ENCODE data around the gene FBXW8. TPM values are rescaled to one million over a fixed set of nuclear protein-coding genes. Genes with fewer than 3 reads are reported as not detected.

FBXW8 gene
- total RNA-seq, 2 experiments from 2014 or later = 6.6 to 7.3 TPM

- peaks cover 11% of the 10 kb centered on the region for H3K4me1 Mint-ChIP-seq (ENCODE audit: low read depth)
- TF ChIP-seq CTCF (IDR thresholded peaks at IDR 0.05) = no peak
- CTCF ChIA-PET = no interaction called here
- Histone ChIP-seq H3K4me1 (ENCODE audit: insufficient read depth, low read length) (peaks cover 5% of the 10 kb centered on the region), H3K36me3 (ENCODE audit: insufficient read depth, low read length) (peaks cover 15% of the 10 kb centered on the region), H3K27ac (ENCODE audit: low read depth in 1 of 2, low read length in 2 of 2) (no peak overlapping the region), H3K9me3 (ENCODE audit: control insufficient read depth in 1 of 2, insufficient read depth in 1 of 2, low read length in 2 of 2) (no peaks in the 10 kb centered on the region), H3K4me3 (ENCODE audit: low read length) (no peak overlapping the region), H3K27me3 (ENCODE audit: control insufficient read depth in 1 of 2, insufficient read depth in 2 of 2, low read length in 2 of 2) (no peaks in the 10 kb centered on the region)
- no peak for DNase-seq
- no peaks in the 10 kb centered on the region for H3K27me3 Mint-ChIP-seq
- H3K4me3 Mint-ChIP-seq = no peak overlapping the region
- intact Hi-C loops (cut with DNase I, micrococcal nuclease) = no loop called here
- H3K9me3 Mint-ChIP-seq = no peaks in the 10 kb centered on the region
- POLR2A ChIA-PET = no interaction called here
- no peak overlapping the region for H3K27ac Mint-ChIP-seq
- peaks cover 42% of the 10 kb centered on the region for H3K36me3 Mint-ChIP-seq (ENCODE audit: low read depth)
- no peak for ATAC-seq (ENCODE audit: poor library complexity)
Measured at GRCh38 chr12:116962197-116962596, 51.4 kb downstream of the FBXW8 start.

DNA sequence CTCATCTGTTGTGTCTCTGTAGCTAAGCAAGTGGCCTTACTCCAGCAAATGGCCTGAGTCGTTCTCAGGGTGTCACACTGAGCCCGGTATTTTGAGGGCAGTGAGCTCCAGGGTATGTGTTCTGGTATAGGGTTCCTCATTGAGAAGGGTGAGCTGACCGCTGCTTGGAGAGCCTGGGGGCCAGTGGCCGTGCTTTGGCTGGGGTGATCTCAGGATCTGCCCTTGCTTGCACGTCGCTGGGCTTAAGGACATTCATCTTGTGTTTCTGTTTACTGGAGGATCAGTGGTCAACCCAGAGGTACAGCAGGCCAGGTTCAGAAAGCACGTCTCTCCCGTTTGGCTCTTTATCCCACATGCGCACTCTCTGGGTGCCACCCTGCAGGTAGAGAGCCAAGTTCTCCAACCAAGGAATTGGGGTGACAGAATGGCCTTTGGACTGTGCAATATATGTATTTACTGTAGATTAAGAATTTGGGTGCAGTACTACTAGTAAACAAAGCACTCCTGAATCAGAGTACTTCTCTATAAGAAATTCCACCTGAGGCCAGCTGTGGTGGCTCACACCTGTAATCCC, 52.1 kb downstream of the FBXW8 start:
- Histone ChIP-seq H3K4me1 (ENCODE audit: insufficient read depth, low read length) (peaks cover 5% of the 10 kb centered on the region), H3K9me3 (ENCODE audit: control insufficient read depth in 1 of 2, insufficient read depth in 1 of 2, low read length in 2 of 2) (no peaks in the 10 kb centered on the region), H3K27me3 (ENCODE audit: control insufficient read depth in 1 of 2, insufficient read depth in 2 of 2, low read length in 2 of 2) (no peaks in the 10 kb centered on the region), H3K36me3 (ENCODE audit: insufficient read depth, low read length) (peaks cover 18% of the 10 kb centered on the region), H3K4me3 (ENCODE audit: low read length) (no peak overlapping the region), H3K27ac (ENCODE audit: low read depth in 1 of 2, low read length in 2 of 2) (no peak overlapping the region)
- Mint-ChIP-seq H3K4me3 (no peak overlapping the region), H3K27me3 (no peaks in the 10 kb centered on the region), H3K4me1 (ENCODE audit: low read depth) (peaks cover 11% of the 10 kb centered on the region), H3K27ac (no peak overlapping the region), H3K36me3 (ENCODE audit: low read depth) (peaks cover 45% of the 10 kb centered on the region), H3K9me3 (no peaks in the 10 kb centered on the region)
- TF ChIP-seq CTCF (IDR thresholded peaks at IDR 0.05) = no peak
- ChIA-PET POLR2A (no interaction called here), CTCF (no interaction called here)
- no peak for ATAC-seq (ENCODE audit: poor library complexity)
- intact Hi-C loops (cut with DNase I, micrococcal nuclease) = no loop called here
- no peak for DNase-seq

DNA sequence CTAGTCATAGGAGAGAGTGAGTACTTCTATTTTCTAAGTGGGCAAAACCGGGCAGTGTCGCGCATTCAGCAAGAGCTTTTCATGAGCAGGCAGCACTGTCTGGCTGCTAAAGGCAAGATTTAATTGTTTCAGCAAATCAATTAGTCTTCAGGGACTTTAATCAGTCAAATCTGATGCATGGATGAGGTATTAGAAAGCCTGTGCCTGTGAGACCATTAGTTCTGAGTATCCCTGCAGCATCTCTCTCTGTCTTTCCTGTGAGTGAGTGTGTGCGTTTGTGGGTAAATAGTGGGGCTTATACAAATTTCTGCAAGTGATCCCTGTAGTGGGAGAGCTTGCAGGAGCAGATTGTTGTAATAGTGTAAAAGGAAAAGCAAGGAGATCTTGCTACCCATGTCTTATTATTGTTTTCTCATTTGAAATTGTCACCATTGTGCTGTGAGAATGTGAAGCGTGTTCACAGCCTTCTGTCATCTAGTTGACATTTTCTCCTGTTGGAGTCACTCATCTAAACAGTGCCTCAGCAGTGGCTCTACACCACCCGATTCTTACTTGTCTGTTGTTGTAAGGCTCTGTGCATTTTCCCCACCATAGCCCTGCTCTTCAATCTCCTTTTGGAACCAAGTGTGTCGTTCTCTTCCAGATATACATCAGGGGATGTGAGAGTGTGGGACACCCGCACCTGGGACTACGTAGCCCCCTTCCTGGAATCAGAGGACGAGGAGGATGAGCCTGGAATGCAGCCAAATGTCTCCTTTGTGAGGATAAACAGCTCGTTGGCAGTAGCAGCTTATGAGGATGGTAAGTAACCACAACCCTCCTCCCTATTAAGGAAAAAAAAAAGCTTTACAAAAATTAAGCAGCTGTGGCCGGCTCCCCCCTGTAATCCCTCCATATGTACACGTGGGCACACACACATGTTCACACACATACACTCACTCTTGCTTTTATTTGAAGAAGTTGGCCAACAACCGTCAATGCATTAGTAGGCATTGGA, 53.6 kb downstream of the FBXW8 start:
- peaks cover 11% of the 10 kb centered on the region for H3K4me1 Mint-ChIP-seq (ENCODE audit: low read depth)
- H3K36me3 Mint-ChIP-seq (ENCODE audit: low read depth) = peaks cover 57% of the 10 kb centered on the region
- ATAC-seq (ENCODE audit: poor library complexity) (no peak), DNase-seq (no peak)
- Histone ChIP-seq H3K36me3 (ENCODE audit: insufficient read depth, low read length) (peaks cover 21% of the 10 kb centered on the region), H3K4me3 (ENCODE audit: low read length) (no peak overlapping the region), H3K9me3 (ENCODE audit: control insufficient read depth in 1 of 2, insufficient read depth in 1 of 2, low read length in 2 of 2) (no peaks in the 10 kb centered on the region), H3K4me1 (ENCODE audit: insufficient read depth, low read length) (peaks cover 5% of the 10 kb centered on the region), H3K27me3 (ENCODE audit: control insufficient read depth in 1 of 2, insufficient read depth in 2 of 2, low read length in 2 of 2) (no peaks in the 10 kb centered on the region), H3K27ac (ENCODE audit: low read depth in 1 of 2, low read length in 2 of 2) (no peak overlapping the region)
- CTCF ChIA-PET = no interaction called here
- intact Hi-C loops (cut with DNase I, micrococcal nuclease) = no loop called here
- H3K4me3 Mint-ChIP-seq = no peak overlapping the region
- no peaks in the 10 kb centered on the region for H3K27me3 Mint-ChIP-seq
- H3K27ac Mint-ChIP-seq = no peak overlapping the region
- POLR2A ChIA-PET = no interaction called here
- H3K9me3 Mint-ChIP-seq = no peaks in the 10 kb centered on the region
- TF ChIP-seq CTCF (IDR thresholded peaks at IDR 0.05) = no peak

All from CD4-positive, alpha-beta T cell (primary cell).